H9 (cell line): Measurements from ENCODE around the gene C16orf95. TPM values are rescaled to one million over a fixed set of nuclear protein-coding genes. Genes with fewer than 3 reads are reported as not detected.

Source experiments
- DNase-seq: peaks from one replicate; pipeline ENCODE4 v3.0.0-alpha.2; 2017
- H2AFZ ChIP-seq: one replicate; pipeline ENCODE4 v1.6.1; 2013; ENCODE audit warnings: mild to moderate bottlenecking, low read length, control low read depth, moderate library complexity
- H2AK5ac ChIP-seq: 2 replicates; pipeline ENCODE4 v1.6.1; 2013; ENCODE audit warnings: low read length, control low read depth, mixed read lengths; ENCODE audit not compliant: insufficient read length
- H2BK120ac ChIP-seq: one replicate; pipeline ENCODE4 v1.6.1; 2013; ENCODE audit warnings: low read depth, mild to moderate bottlenecking, low read length, control low read depth, inconsistent platforms; ENCODE audit not compliant: poor library complexity, severe bottlenecking
- H2BK12ac ChIP-seq: 2 replicates; pipeline ENCODE4 v1.6.1; 2013; ENCODE audit warnings: low read length, control low read depth, mixed read lengths, low read depth; ENCODE audit not compliant: insufficient read length
- H2BK15ac ChIP-seq: 2 replicates; pipeline ENCODE4 v1.6.1; 2013; ENCODE audit warnings: low read depth, low read length, control low read depth
- H2BK20ac ChIP-seq: one replicate; pipeline ENCODE4 v1.6.1; 2013; ENCODE audit warnings: low read depth, mild to moderate bottlenecking, low read length, control low read depth, inconsistent platforms; ENCODE audit not compliant: poor library complexity, severe bottlenecking
- H2BK5ac ChIP-seq: 2 replicates; pipeline ENCODE4 v1.6.1; 2013; ENCODE audit warnings: low read length, control low read depth, mixed read lengths; ENCODE audit not compliant: insufficient read length
- H3K14ac ChIP-seq: 2 replicates; pipeline ENCODE4 v1.6.1; 2013; ENCODE audit warnings: low read length, control low read depth; ENCODE audit not compliant: insufficient read depth
- H3K18ac ChIP-seq: 2 replicates; pipeline ENCODE4 v1.6.1; 2013; ENCODE audit warnings: low read depth, mild to moderate bottlenecking, mixed read lengths, low read length, control low read depth; ENCODE audit not compliant: insufficient read length
- H3K23ac ChIP-seq: 2 replicates; pipeline ENCODE4 v1.6.1; 2013; ENCODE audit warnings: low read length, control low read depth, mixed read lengths, low read depth; ENCODE audit not compliant: insufficient read length
- H3K23me2 ChIP-seq: 2 replicates; pipeline ENCODE4 v1.6.1; 2013; ENCODE audit warnings: low read depth, mild to moderate bottlenecking, mixed read lengths, low read length, control low read depth; ENCODE audit not compliant: insufficient read length, poor library complexity, severe bottlenecking
- H3K27ac ChIP-seq: 2 replicates; pipeline ENCODE4 v1.5.1; 2013; ENCODE audit warnings: low read length, control low read depth, mixed read lengths, low read depth; ENCODE audit not compliant: insufficient read length
- H3K27me3 ChIP-seq: 2 replicates; pipeline ENCODE4 v1.6.1; 2013; ENCODE audit warnings: low read length, control low read depth, inconsistent platforms; ENCODE audit not compliant: insufficient read depth
- H3K4ac ChIP-seq: 2 replicates; pipeline ENCODE4 v1.6.1; 2013; ENCODE audit warnings: low read depth, mild to moderate bottlenecking, control low read depth, inconsistent platforms, low read length, moderate library complexity
- H3K4me1 ChIP-seq: 2 replicates; pipeline ENCODE4 v1.6.1; 2013; ENCODE audit warnings: low read length, control low read depth, inconsistent platforms; ENCODE audit not compliant: insufficient read depth
- H3K4me2 ChIP-seq: 2 replicates; pipeline ENCODE4 v1.6.1; 2013; ENCODE audit warnings: low read length, control low read depth, mixed read lengths; ENCODE audit not compliant: insufficient read length, insufficient read depth
- H3K56ac ChIP-seq: 2 replicates; pipeline ENCODE4 v1.6.1; 2013; ENCODE audit warnings: low read depth, mild to moderate bottlenecking, mixed read lengths, low read length, control low read depth; ENCODE audit not compliant: insufficient read length
- H3K79me1 ChIP-seq: 2 replicates; pipeline ENCODE4 v1.6.1; 2013; ENCODE audit warnings: low read depth, mild to moderate bottlenecking, moderate library complexity, low read length, control low read depth, inconsistent platforms; ENCODE audit not compliant: insufficient read depth, poor library complexity, severe bottlenecking
- H3K79me2 ChIP-seq: 2 replicates; pipeline ENCODE4 v1.6.1; 2013; ENCODE audit warnings: low read length, control low read depth, inconsistent platforms; ENCODE audit not compliant: insufficient read depth
- H3K9ac ChIP-seq: 2 replicates; pipeline ENCODE4 v1.6.1; 2013; ENCODE audit warnings: low read length, control low read depth, mixed read lengths; ENCODE audit not compliant: insufficient read length; ENCODE audit errors: extremely low read depth
- H3K9me3 ChIP-seq: one replicate; pipeline ENCODE4 v1.6.1; 2013; ENCODE audit warnings: low read depth, low read length, inconsistent platforms; ENCODE audit not compliant: control insufficient read depth
- H3T11ph ChIP-seq: one replicate; pipeline ENCODE4 v1.6.1; 2013; ENCODE audit warnings: mild to moderate bottlenecking, low read length, control low read depth, inconsistent platforms
- H4K20me1 ChIP-seq: one replicate; pipeline ENCODE4 v1.6.1; 2013; ENCODE audit not compliant: control insufficient read depth, insufficient read length, insufficient read depth
- H4K5ac ChIP-seq: 2 replicates; pipeline ENCODE4 v1.6.1; 2013; ENCODE audit warnings: low read depth, mild to moderate bottlenecking, mixed read lengths, low read length, control low read depth; ENCODE audit not compliant: insufficient read length
- H4K8ac ChIP-seq: replicated peaks from 2 replicates; pipeline ENCODE4 v1.6.1; 2013; ENCODE audit warnings: low read length, control low read depth, mixed read lengths, low read depth; ENCODE audit not compliant: insufficient read length
- H4K91ac ChIP-seq: 2 replicates; pipeline ENCODE4 v1.6.1; 2013; ENCODE audit warnings: low read depth, mild to moderate bottlenecking, moderate library complexity, mixed read lengths, low read length, control low read depth; ENCODE audit not compliant: insufficient read length
- H3K27ac Mint-ChIP-seq, 3 experiments: 2 replicates in 2 of 3; 3 replicates in 1 of 3; pipeline ENCODE4 v1.8.0; 2020 to 2021; ENCODE audit warnings: mixed read lengths in 3 of 3, mild to moderate bottlenecking in 1 of 3, moderate library complexity in 1 of 3
- H3K27me3 Mint-ChIP-seq: 2 replicates; pipeline ENCODE4 v1.8.0; 2021; ENCODE audit warnings: low read depth, mild to moderate bottlenecking, moderate library complexity, mixed read lengths
- H3K36me3 Mint-ChIP-seq, 3 experiments: 2 replicates in 2 of 3; 3 replicates in 1 of 3; pipeline ENCODE4 v1.8.0; 2020 to 2021; ENCODE audit warnings: low read depth in 3 of 3, mixed read lengths in 3 of 3; ENCODE audit not compliant: insufficient read depth in 1 of 3
- H3K4me1 Mint-ChIP-seq, 2 experiments: 2 replicates each; pipeline ENCODE4 v1.8.0; 2020; ENCODE audit warnings: mixed read lengths in 2 of 2
- H3K4me3 Mint-ChIP-seq, 2 experiments: 2 replicates in 1 of 2; 3 replicates in 1 of 2; pipeline ENCODE4 v1.8.0; 2020 to 2021; ENCODE audit warnings: mild to moderate bottlenecking in 2 of 2, mixed read lengths in 2 of 2, moderate library complexity in 1 of 2
- H3K9me3 Mint-ChIP-seq, 2 experiments: 2 replicates in 1 of 2; 3 replicates in 1 of 2; pipeline ENCODE4 v1.8.0; 2020; ENCODE audit warnings: mild to moderate bottlenecking in 2 of 2, mixed read lengths in 2 of 2, moderate library complexity in 1 of 2
- CTCF ChIP-seq: fragments of 200-600 bp; sonication (generic); conservative IDR thresholded peaks from 3 replicates; pipeline ENCODE4 v1.8.0; 2021; ENCODE audit warnings: antibody characterized with exemption, mild to moderate bottlenecking
- WGBS: extraction: QIAGEN DNeasy Blood & Tissue Kit; methylation state at CpG from one replicate; pipeline ENCODE4 v1.1.7; 2013; ENCODE audit warnings: missing lambda C conversion rate, low lambda C conversion rate, mixed read lengths; ENCODE audit not compliant: insufficient read length; ENCODE audit errors: extremely low coverage; 5-methylcytosine and 5-hydroxymethylcytosine counted together
- total RNA-seq: library from RNA; stranded (reverse); gene quantifications from 2 replicates; pipeline ENCODE4 v1.2.1, GENCODE V29; 2021

The C16orf95 gene
- total RNA-seq, 1 experiment from 2014 or later: 5.6 TPM

GRCh38 chr16:87265261-87265660, 51.9 kb downstream of the C16orf95 start:
- H3K36me3 Mint-ChIP-seq: peaks cover 3 to 10% (median 6%) of the 10 kb centered on the region in 3 experiments; a peak in 6 of 7 replicates
- no peak for TF ChIP-seq CTCF

More at GRCh38 chr16:87265261-87265660, 51.9 kb downstream of the C16orf95 start:
- DNase-seq: no peak
- Histone ChIP-seq H3K23ac (no peak overlapping the region), H3K79me1 (no peaks in the 10 kb centered on the region), H3K23me2 (no peaks in the 10 kb centered on the region), H2BK15ac (no peak overlapping the region), H3K56ac (no peak overlapping the region), H3K18ac (no peak overlapping the region), H2BK5ac (no peak overlapping the region), H3K14ac (no peak overlapping the region), H3K79me2 (no peaks in the 10 kb centered on the region), H2BK20ac (no peak overlapping the region), H3T11ph (no peak overlapping the region), H3K4me2 (no peak overlapping the region), H2BK12ac (no peak overlapping the region), H2AFZ (no peak overlapping the region), H3K9me3 (no peaks in the 10 kb centered on the region), H4K20me1 (no peaks in the 10 kb centered on the region), H3K27ac (no peak overlapping the region), H3K9ac (no peak overlapping the region), H4K5ac (no peak overlapping the region), H3K4ac (no peak overlapping the region), H3K27me3 (no peaks in the 10 kb centered on the region), H4K91ac (no peak overlapping the region), H2BK120ac (no peak overlapping the region), H3K4me1 (no peaks in the 10 kb centered on the region), H4K8ac (no peak overlapping the region), H2AK5ac (no peak overlapping the region)
- Mint-ChIP-seq H3K4me1 (peaks cover 15 to 23% of the 10 kb centered on the region in 2 experiments), H3K27me3 (peaks cover 2% of the 10 kb centered on the region; the same call in 1 of the 2 replicates), H3K4me3 (no peak overlapping the region), H3K9me3 (peaks cover 7 to 9% of the 10 kb centered on the region in 2 experiments; a peak in 4 of 5 replicates), H3K27ac (no peak overlapping the region; a peak in 1 of 7 replicates)
- WGBS: no CpG with 5 or more reads among the region's 4 CpGs
